GM15510 (cell line): ENCODE measurements around the gene CCDC9.

Experiments used
- POLR2A ChIP-seq: IDR thresholded peaks from 3 replicates; pipeline ENCODE4 v1.6.1; 2011; ENCODE audit warnings: borderline replicate concordance; ENCODE audit not compliant: insufficient read length; ENCODE audit errors: extremely low read depth

The CCDC9 gene

DNA sequence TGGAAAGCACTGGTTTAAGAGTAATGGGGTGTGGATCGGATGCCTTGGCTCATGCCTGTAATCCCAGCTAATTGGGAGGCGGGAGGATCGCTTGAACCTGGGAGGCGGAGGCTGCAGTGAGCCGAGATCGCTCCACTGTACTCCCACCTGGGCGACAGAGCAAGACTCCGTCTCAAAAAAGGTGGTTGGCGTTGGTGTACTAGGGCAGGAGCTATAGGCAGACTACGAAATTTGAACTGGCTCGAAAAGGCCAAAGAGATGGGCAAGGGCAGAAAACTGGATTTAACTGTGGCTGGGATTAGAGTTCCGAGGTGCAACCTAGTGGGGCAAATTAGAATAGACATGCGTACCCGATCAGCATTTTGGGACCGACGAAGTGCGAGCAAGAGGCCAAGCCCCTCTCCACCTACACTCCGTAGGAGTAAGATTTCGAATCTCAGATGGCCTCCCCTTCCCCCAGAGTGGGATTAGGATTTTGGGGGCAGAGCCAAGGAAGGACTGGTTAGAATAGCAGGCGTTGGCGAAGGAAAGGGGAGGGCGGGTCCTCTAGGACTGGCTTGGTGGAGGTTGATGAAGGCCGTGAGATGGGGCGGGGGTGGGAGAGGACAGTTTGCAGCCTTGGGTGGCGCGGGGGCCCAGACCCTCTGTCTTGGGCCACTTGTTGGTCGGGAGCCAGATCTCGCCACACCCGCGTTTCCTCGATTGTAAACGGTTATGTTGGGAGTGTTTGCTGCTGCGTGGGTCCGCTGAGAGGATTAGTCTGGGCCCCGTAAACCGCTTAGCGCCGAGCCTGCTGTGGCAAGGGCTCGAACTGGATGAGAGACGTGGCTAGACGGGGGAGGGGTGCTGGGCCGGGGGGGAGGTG lies 16.4 kb downstream of the CCDC9 start:
- TF ChIP-seq POLR2A, result no peak

DNA sequence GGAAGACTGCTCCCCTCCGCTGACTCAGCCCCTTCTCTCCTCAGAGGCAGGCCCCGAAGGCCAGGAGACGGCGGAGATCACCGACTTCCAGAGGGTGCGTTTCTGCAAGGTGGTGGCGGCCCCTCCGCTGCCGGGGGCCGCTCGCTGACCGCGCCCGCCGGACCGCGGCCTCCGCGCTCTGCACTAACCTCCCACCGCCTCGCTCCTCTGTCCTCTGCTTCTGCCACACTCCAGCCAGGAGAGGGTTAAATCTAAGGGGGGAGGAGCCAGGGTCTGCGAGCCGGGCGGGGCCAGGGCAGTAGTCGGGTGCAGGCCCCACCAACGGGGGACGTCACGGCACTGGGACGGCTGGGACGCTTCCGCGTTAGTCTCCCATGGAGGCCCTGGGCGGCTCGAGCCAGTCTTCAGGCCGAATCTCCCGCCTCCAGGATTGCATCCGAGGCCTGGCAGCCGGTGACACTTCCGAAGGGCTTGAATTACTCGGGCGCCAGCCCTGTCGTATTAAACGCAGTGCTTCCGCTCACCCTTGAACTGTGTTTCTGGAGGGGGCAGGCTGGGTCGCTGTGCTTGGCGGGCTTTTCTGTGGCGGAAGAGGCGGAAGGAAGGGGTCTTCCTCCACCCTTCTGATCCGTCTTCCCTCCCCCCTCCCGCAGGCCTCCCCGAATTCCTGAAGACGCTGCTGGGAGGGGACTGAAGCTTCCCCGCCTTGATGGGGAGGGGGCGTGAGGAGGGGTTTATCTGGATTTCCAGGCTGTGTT lies 17.2 kb downstream of the CCDC9 start:
- peak; percentile 78 for TF ChIP-seq POLR2A

DNA sequence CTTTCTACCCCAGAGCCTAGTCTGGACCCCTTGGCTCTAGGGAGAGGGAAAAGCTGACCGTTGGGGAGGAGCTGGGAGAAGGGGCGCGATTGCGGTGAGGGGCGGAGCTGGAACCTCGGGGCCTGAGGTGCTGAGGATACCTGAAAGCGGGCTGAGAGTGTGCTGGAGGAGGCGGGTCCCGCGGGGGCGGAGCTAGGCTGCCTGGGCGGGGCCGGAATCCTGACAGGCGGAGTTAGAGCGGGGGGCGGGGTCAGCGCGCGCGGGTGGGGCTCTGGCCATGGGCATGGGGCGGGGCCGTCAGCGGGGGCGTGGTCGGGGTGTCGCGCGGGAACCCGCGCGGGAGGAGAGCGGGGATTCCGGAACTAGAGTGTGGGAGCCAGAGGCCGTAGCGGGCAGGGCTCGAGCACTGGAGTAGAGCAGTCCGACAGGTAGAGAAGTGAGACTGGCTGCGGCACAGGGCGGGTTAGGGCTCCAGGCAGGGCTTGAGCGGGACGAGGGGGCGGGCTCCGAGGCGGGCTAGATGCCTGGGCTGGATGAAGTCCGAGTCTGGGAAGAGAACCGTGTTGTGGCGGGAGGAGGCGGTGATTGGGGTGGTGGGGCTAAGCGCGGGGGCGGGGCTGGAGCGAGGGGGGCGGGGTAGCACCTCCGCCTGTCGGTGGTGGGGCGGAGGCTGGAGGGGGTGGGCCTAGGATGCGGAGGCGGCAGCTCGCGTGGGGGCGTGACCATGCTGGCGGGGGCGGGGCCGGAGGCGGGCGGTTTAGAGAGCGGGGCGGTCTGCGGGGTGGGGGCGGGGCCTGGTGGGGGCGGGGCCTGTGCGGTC lies 18.0 kb downstream of the CCDC9 start, which contains the start of gene INAFM1:
Gene INAFM1 (plus strand): TSS at position 815 of the 820 bp plus-strand sequence. CDS start 35 bp downstream, outside the sequence.
- TF ChIP-seq POLR2A, result peak; percentile 54

- TF ChIP-seq POLR2A, result no peak
Measured at GRCh38 chr19:47274891-47275761, 18.8 kb downstream of the CCDC9 start.

GRCh38 chr19:47275791-47276461 lies 19.6 kb downstream of the CCDC9 start:
- TF ChIP-seq POLR2A, result no peak

DNA sequence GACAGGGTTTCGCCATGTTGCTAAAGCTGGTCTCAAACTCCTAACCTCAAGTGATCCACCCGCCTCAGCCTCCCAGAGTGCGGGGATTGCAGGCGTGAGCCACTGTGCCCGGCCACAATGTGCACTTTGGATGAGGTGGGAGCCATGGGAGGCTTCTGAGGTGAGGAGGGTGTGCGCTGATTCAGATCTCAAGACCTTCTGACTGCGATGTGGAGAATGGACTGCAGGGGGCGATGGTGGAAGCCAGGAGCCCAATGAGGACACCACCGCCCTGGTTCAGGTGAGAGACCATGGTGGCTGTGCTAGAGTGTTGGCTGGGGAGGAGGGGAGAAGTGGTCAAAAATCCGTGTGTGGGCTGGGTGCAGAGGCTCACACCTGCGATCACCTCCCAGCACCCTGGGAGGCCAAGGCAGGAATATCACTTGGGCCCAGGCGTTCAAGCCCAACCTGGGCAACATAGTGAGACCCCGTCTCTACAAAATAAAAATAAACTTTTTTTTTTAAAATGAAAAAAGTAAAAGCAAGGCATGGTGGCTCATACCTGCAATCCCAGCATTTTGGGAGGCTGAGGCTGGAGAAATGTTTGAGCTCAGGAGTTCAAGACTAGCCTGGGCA lies 24.0 kb downstream of the CCDC9 start:
- no peak for TF ChIP-seq POLR2A

GRCh38 chr19:47283405-47284059 lies 27.2 kb downstream of the CCDC9 start:
- TF ChIP-seq POLR2A, result no peak

DNA sequence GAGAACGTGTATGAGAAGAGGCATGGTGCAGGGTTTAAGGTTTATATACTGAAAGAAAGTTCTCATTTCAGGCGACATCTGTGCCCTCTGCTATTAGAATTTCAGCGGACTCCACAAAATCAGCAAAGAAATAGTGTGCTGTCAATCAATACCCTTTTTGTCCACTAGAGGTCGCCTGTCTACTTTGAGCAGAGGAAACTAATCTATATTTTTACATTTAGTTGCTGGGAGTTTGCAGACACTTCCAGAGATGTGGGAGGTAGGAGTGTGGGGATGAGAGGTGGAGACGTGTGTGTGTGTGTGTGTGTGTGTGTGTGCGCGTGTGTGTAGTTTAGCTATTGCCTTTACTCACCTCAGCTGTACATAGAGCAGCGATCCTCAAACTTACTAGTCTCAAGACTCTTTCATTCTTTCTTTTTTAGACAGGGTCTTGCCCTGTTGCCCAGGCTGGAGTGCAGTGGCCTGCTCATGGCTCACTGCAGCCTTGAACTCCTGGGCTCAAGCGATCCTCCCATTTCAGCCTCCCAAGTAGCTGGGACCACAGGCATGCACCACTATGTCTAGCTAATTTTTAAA lies 28.1 kb downstream of the CCDC9 start:
- no peak for TF ChIP-seq POLR2A

GRCh38 chr19:47296036-47296435 lies 39.7 kb downstream of the CCDC9 start:
- TF ChIP-seq POLR2A, result no peak

GRCh38 chr19:47302249-47302648 lies 45.9 kb downstream of the CCDC9 start:
- TF ChIP-seq POLR2A, result no peak

- no peak for TF ChIP-seq POLR2A
Measured at GRCh38 chr19:47303966-47304365, 47.6 kb downstream of the CCDC9 start.

- no peak for TF ChIP-seq POLR2A
Measured at GRCh38 chr19:47305309-47305751, 49.0 kb downstream of the CCDC9 start.
